Measurements from ENCODE around the gene VPS13D.

The VPS13D gene

GRCh38 chr1:12402159-12402673 lies 172.4 kb downstream of the VPS13D start:
- TF ChIP-seq CTCF (IDR thresholded peaks at IDR 0.05; ENCODE audit: insufficient read depth, low read depth, low read length, missing control alignments), result no peak
- DNase-seq (ENCODE audit: low read depth), result no peak
- no peak overlapping the region for H3K4me3 ChIP-seq (ENCODE audit: low read length)

GRCh38 chr1:12402842-12403241 lies 173.0 kb downstream of the VPS13D start:
- H3K4me3 ChIP-seq (ENCODE audit: low read length), result no peak overlapping the region
- no peak for DNase-seq (ENCODE audit: low read depth)
- TF ChIP-seq CTCF (IDR thresholded peaks at IDR 0.05; ENCODE audit: insufficient read depth, low read depth, low read length, missing control alignments), result no peak

GRCh38 chr1:12404918-12405317 lies 175.1 kb downstream of the VPS13D start:
- no peak for DNase-seq (ENCODE audit: low read depth)
- no peak overlapping the region for H3K4me3 ChIP-seq (ENCODE audit: low read length)
- no peak for TF ChIP-seq CTCF (IDR thresholded peaks at IDR 0.05; ENCODE audit: insufficient read depth, low read depth, low read length, missing control alignments)

- no peak for TF ChIP-seq CTCF (IDR thresholded peaks at IDR 0.05; ENCODE audit: insufficient read depth, low read depth, low read length, missing control alignments)
- DNase-seq (ENCODE audit: low read depth), result no peak
Measured at GRCh38 chr1:12405325-12406210, 175.7 kb downstream of the VPS13D start.

GRCh38 chr1:12406211-12407021 lies 176.6 kb downstream of the VPS13D start:
- DNase-seq (ENCODE audit: low read depth), result no peak
- H3K4me3 ChIP-seq (ENCODE audit: low read length), result no peak overlapping the region
- TF ChIP-seq CTCF (IDR thresholded peaks at IDR 0.05; ENCODE audit: insufficient read depth, low read depth, low read length, missing control alignments), result no peak

More at GRCh38 chr1:12405325-12406210, 175.7 kb downstream of the VPS13D start:
- no peak overlapping the region for H3K4me3 ChIP-seq (ENCODE audit: low read length)

- DNase-seq (ENCODE audit: low read depth), result peak; percentile 66
- TF ChIP-seq CTCF (IDR thresholded peaks at IDR 0.05; ENCODE audit: insufficient read depth, low read depth, low read length, missing control alignments), result peak; percentile 46
- no peak overlapping the region for H3K4me3 ChIP-seq (ENCODE audit: low read length)
Measured at GRCh38 chr1:12407050-12407961, 177.5 kb downstream of the VPS13D start.
